COLO829 (cell line): Measurements from ENCODE around the gene SMYD2.
A peak's percentile ranks its signal among the peaks of the same experiment; 100 is the strongest.

Experiments
- DNase-seq: peaks from one replicate; pipeline ENCODE4 v3.0.0; 2012; ENCODE audit warnings: low spot score

The SMYD2 gene

GRCh38 chr1:214303141-214303930, 22.4 kb downstream of the SMYD2 start:
- DNase-seq, result no peak

GRCh38 chr1:214305164-214305751, 24.3 kb downstream of the SMYD2 start:
- no peak for DNase-seq

GRCh38 chr1:214306269-214306668, 25.3 kb downstream of the SMYD2 start:
- DNase-seq, result no peak

- DNase-seq, result no peak
These were observed 29.1 kb downstream of the SMYD2 start for GRCh38 chr1:214310010-214310409.

- no peak for DNase-seq
These were observed 30.1 kb downstream of the SMYD2 start for GRCh38 chr1:214310777-214311690.

GRCh38 chr1:214312530-214313051, 31.6 kb downstream of the SMYD2 start:
- DNase-seq, result no peak

- DNase-seq, result no peak
These were observed 33.4 kb downstream of the SMYD2 start for GRCh38 chr1:214314178-214314843.

- no peak for DNase-seq
These were observed 35.6 kb downstream of the SMYD2 start for GRCh38 chr1:214316593-214316992.

GRCh38 chr1:214317300-214317699, 36.3 kb downstream of the SMYD2 start:
- DNase-seq, result no peak

- no peak for DNase-seq
These were observed 36.8 kb downstream of the SMYD2 start for GRCh38 chr1:214317734-214318133.

- DNase-seq, result no peak
These were observed 37.4 kb downstream of the SMYD2 start for GRCh38 chr1:214318356-214318755.

GRCh38 chr1:214318956-214319736, 38.2 kb downstream of the SMYD2 start:
- DNase-seq, result no peak

GRCh38 chr1:214319938-214320337, 39.0 kb downstream of the SMYD2 start:
- no peak for DNase-seq

- DNase-seq, result no peak
These were observed 40.9 kb downstream of the SMYD2 start for GRCh38 chr1:214321705-214322453.

GRCh38 chr1:214324896-214325800, 44.2 kb downstream of the SMYD2 start:
- DNase-seq, result no peak

GRCh38 chr1:214326406-214326805, 45.4 kb downstream of the SMYD2 start:
- no peak for DNase-seq

GRCh38 chr1:214327514-214327913, 46.6 kb downstream of the SMYD2 start:
- DNase-seq, result no peak

GRCh38 chr1:214328770-214329469, 48.0 kb downstream of the SMYD2 start:
- peak; percentile 79 for DNase-seq
